Measurements from ENCODE around the gene CCDC157.

DNA sequence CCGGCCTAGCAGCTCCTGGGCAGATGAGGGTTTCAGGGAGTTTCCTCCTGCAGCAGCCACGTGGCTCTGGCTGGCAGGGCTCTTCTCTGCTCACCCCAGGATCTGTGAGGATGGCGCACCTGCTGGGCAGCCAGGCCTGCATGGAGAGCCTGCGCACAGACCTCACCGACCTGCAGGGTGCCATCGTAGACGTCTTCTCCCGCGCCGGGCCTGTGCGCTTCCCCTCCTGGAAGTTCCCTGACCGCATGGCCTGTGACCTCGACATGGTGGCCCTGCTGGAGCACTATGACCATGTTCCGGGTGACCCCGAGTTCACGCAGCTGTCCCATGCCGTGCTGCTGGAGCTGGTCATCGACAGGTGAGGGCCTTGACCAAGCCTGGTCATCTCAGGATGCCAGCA lies 9.1 kb downstream of the CCDC157 start:
- TF ChIP-seq, protein P1, sequence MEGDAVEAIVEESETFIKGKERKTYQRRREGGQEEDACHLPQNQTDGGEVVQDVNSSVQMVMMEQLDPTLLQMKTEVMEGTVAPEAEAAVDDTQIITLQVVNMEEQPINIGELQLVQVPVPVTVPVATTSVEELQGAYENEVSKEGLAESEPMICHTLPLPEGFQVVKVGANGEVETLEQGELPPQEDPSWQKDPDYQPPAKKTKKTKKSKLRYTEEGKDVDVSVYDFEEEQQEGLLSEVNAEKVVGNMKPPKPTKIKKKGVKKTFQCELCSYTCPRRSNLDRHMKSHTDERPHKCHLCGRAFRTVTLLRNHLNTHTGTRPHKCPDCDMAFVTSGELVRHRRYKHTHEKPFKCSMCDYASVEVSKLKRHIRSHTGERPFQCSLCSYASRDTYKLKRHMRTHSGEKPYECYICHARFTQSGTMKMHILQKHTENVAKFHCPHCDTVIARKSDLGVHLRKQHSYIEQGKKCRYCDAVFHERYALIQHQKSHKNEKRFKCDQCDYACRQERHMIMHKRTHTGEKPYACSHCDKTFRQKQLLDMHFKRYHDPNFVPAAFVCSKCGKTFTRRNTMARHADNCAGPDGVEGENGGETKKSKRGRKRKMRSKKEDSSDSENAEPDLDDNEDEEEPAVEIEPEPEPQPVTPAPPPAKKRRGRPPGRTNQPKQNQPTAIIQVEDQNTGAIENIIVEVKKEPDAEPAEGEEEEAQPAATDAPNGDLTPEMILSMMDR (IDR thresholded peaks at IDR 0.05): no peak
- no peak for TF ChIP-seq EP300 (IDR thresholded peaks at IDR 0.05)
